ENCODE results near the gene CAMTA1.
"Not testable (repeated sequence)": the region's sequence is repeated elsewhere in the genome, so short reads cannot be mapped to it uniquely, and the experiment has no call there.

CAMTA1 gene

GRCh38 chr1:7781923-7782495 is 996.8 kb downstream of the CAMTA1 start:
- Mint-ChIP-seq H3K4me1 (peaks cover 16% of the 10 kb centered on the region), H3K27ac (peak overlapping the region; percentile 46), H3K4me3 (peak overlapping the region; percentile 64)

GRCh38 chr1:7783178-7783711 is 998.0 kb downstream of the CAMTA1 start:
- H3K9me3 Mint-ChIP-seq = no peaks in the 10 kb centered on the region
- DNase-seq (ENCODE audit: low spot score in 2 of 2) (peak in 1 of 2 donors; percentile 61), ATAC-seq (peak; percentile 33)
- H3K4me3 Mint-ChIP-seq = peak overlapping the region; percentile 64
- H3K27ac Mint-ChIP-seq = peak overlapping the region; percentile 40
- H3K36me3 Mint-ChIP-seq = peaks cover 32% of the 10 kb centered on the region
- peaks cover 16% of the 10 kb centered on the region for H3K4me1 Mint-ChIP-seq

More at GRCh38 chr1:7781923-7782495, 996.8 kb downstream of the CAMTA1 start:
- no peaks in the 10 kb centered on the region for H3K9me3 Mint-ChIP-seq
- peaks cover 44% of the 10 kb centered on the region for H3K36me3 Mint-ChIP-seq
- DNase-seq (ENCODE audit: low spot score in 2 of 2) (no peak), ATAC-seq (no peak)

- peak; percentile 96 for ATAC-seq
- Mint-ChIP-seq H3K27ac (peak within 1 kb of the TSS; percentile 40), H3K4me1 (peaks cover 16% of the 10 kb centered on the region), H3K36me3 (peaks cover 25% of the 10 kb centered on the region), H3K9me3 (no peaks in the 10 kb centered on the region), H3K4me3 (peak within 1 kb of the TSS; percentile 64)
- DNase-seq (ENCODE audit: low spot score in 2 of 2) = peak; percentile 91 to 94
These were observed 998.7 kb downstream of the CAMTA1 start, which contains the start of gene PER3 for GRCh38 chr1:7783826-7784491. Gene PER3 (plus strand): TSS chr1:7784291. CDS start chr1:7784878, 587 bp downstream.

GRCh38 chr1:7784492-7785071 is 999.3 kb downstream of the CAMTA1 start:
- Mint-ChIP-seq H3K36me3 (peaks cover 23% of the 10 kb centered on the region), H3K4me3 (peak overlapping the region; percentile 64), H3K9me3 (no peaks in the 10 kb centered on the region), H3K4me1 (peaks cover 16% of the 10 kb centered on the region), H3K27ac (no peak overlapping the region)
- DNase-seq (ENCODE audit: low spot score in 2 of 2) = no peak
- no peak for ATAC-seq

GRCh38 chr1:7785108-7785507 is 999.9 kb downstream of the CAMTA1 start:
- no peak for ATAC-seq
- Mint-ChIP-seq H3K4me3 (peak overlapping the region; percentile 64), H3K36me3 (peaks cover 23% of the 10 kb centered on the region), H3K9me3 (no peaks in the 10 kb centered on the region), H3K4me1 (peaks cover 16% of the 10 kb centered on the region), H3K27ac (no peak overlapping the region)
- DNase-seq (ENCODE audit: low spot score in 2 of 2) = no peak

- ATAC-seq (no peak), DNase-seq (ENCODE audit: low spot score in 2 of 2) (no peak)
- Mint-ChIP-seq H3K4me3 (no peak overlapping the region), H3K4me1 (peaks cover 8% of the 10 kb centered on the region), H3K36me3 (peaks cover 17% of the 10 kb centered on the region), H3K9me3 (peaks cover 5% of the 10 kb centered on the region), H3K27ac (no peak overlapping the region)
These were observed 1001.5 kb downstream of the CAMTA1 start for GRCh38 chr1:7786795-7787194.

GRCh38 chr1:7789828-7790227 is 1004.6 kb downstream of the CAMTA1 start:
- Mint-ChIP-seq H3K4me1 (no peaks in the 10 kb centered on the region), H3K27ac (no peak overlapping the region), H3K36me3 (peaks cover 17% of the 10 kb centered on the region), H3K4me3 (no peak overlapping the region), H3K9me3 (peaks cover 5% of the 10 kb centered on the region)
- ATAC-seq (no peak), DNase-seq (ENCODE audit: low spot score in 2 of 2) (no peak)

- not testable (repeated sequence) for H3K9me3 Mint-ChIP-seq; H3K4me1 Mint-ChIP-seq; H3K36me3 Mint-ChIP-seq; ATAC-seq; H3K27ac Mint-ChIP-seq; DNase-seq (ENCODE audit: low spot score in 2 of 2); H3K4me3 Mint-ChIP-seq
These were observed 1005.8 kb downstream of the CAMTA1 start for GRCh38 chr1:7791027-7791426.

GRCh38 chr1:7795406-7795805 is 1010.2 kb downstream of the CAMTA1 start:
- no peak for ATAC-seq
- H3K4me1 Mint-ChIP-seq = no peaks in the 10 kb centered on the region
- DNase-seq (ENCODE audit: low spot score in 2 of 2) = no peak
- peak overlapping the region; percentile 17 for H3K27ac Mint-ChIP-seq
- peaks cover 4% of the 10 kb centered on the region for H3K9me3 Mint-ChIP-seq
- H3K4me3 Mint-ChIP-seq = no peak overlapping the region
- H3K36me3 Mint-ChIP-seq = no peaks in the 10 kb centered on the region

- DNase-seq (ENCODE audit: low spot score in 2 of 2) = no peak
- no peak overlapping the region for H3K4me3 Mint-ChIP-seq
- H3K9me3 Mint-ChIP-seq = no peaks in the 10 kb centered on the region
- no peak overlapping the region for H3K27ac Mint-ChIP-seq
- peaks cover 31% of the 10 kb centered on the region for H3K36me3 Mint-ChIP-seq
- no peaks in the 10 kb centered on the region for H3K4me1 Mint-ChIP-seq
- no peak for ATAC-seq
These were observed 1020.2 kb downstream of the CAMTA1 start for GRCh38 chr1:7805460-7805859.

GRCh38 chr1:7808253-7808844 is 1023.1 kb downstream of the CAMTA1 start:
- peaks cover 5% of the 10 kb centered on the region for H3K9me3 Mint-ChIP-seq
- no peak overlapping the region for H3K27ac Mint-ChIP-seq
- DNase-seq (ENCODE audit: low spot score in 2 of 2) = no peak
- H3K4me3 Mint-ChIP-seq = no peak overlapping the region
- no peak for ATAC-seq
- peaks cover 35% of the 10 kb centered on the region for H3K36me3 Mint-ChIP-seq
- H3K4me1 Mint-ChIP-seq = no peaks in the 10 kb centered on the region

- Mint-ChIP-seq H3K9me3 (peaks cover 15% of the 10 kb centered on the region), H3K27ac (no peak overlapping the region), H3K4me1 (no peaks in the 10 kb centered on the region), H3K4me3 (no peak overlapping the region), H3K36me3 (peaks cover 26% of the 10 kb centered on the region)
- DNase-seq (ENCODE audit: low spot score in 2 of 2) (no peak), ATAC-seq (no peak)
These were observed 1024.5 kb downstream of the CAMTA1 start for GRCh38 chr1:7809742-7810141.

- Mint-ChIP-seq H3K4me1 (no peaks in the 10 kb centered on the region), H3K36me3 (peaks cover 20% of the 10 kb centered on the region), H3K4me3 (no peak overlapping the region), H3K27ac (no peak overlapping the region), H3K9me3 (peaks cover 15% of the 10 kb centered on the region)
- DNase-seq (ENCODE audit: low spot score in 2 of 2) (no peak), ATAC-seq (peak; percentile 99)
These were observed 1025.1 kb downstream of the CAMTA1 start for GRCh38 chr1:7810395-7810794.

- H3K27ac Mint-ChIP-seq = no peak overlapping the region
- H3K4me3 Mint-ChIP-seq = no peak overlapping the region
- H3K9me3 Mint-ChIP-seq = peaks cover 15% of the 10 kb centered on the region
- no peaks in the 10 kb centered on the region for H3K4me1 Mint-ChIP-seq
- DNase-seq (ENCODE audit: low spot score in 2 of 2) = no peak
- ATAC-seq = no peak
- peaks cover 19% of the 10 kb centered on the region for H3K36me3 Mint-ChIP-seq
These were observed 1026.2 kb downstream of the CAMTA1 start for GRCh38 chr1:7811476-7811875.

GRCh38 chr1:7813677-7814373 is 1028.6 kb downstream of the CAMTA1 start:
- DNase-seq (ENCODE audit: low spot score in 2 of 2) (no peak), ATAC-seq (no peak)
- no peak overlapping the region for H3K4me3 Mint-ChIP-seq
- H3K36me3 Mint-ChIP-seq = peaks cover 19% of the 10 kb centered on the region
- peaks cover 15% of the 10 kb centered on the region for H3K9me3 Mint-ChIP-seq
- H3K4me1 Mint-ChIP-seq = no peaks in the 10 kb centered on the region
- no peak overlapping the region for H3K27ac Mint-ChIP-seq
